Sigmoid colon (tissue), 7 donors: ENCODE measurements around the gene CLPTM1. TPM values are rescaled to one million over a fixed set of nuclear protein-coding genes. Genes with fewer than 3 reads are reported as not detected.
A peak's percentile ranks its signal among the peaks of the same experiment; 100 is the strongest.

ENCODE experiments used
- DNase-seq: peaks from one replicate; pipeline ENCODE4 v3.0.0-alpha.2; 2019
- H3K27ac ChIP-seq, 4 donors: fragments of 200-600 bp; sonication (generic); one replicate each; pipeline ENCODE4 v1.5.1; 2016 to 2019; ENCODE audit warnings: mild to moderate bottlenecking in 1 of 4
- H3K27me3 ChIP-seq, 3 donors: fragments of 200-600 bp; sonication (generic); one replicate each; pipeline ENCODE4 v1.5.1; 2019; ENCODE audit warnings: mild to moderate bottlenecking in 1 of 3
- H3K36me3 ChIP-seq, 4 donors: fragments of 200-600 bp; sonication (generic); one replicate each; pipeline ENCODE4 v1.5.1; 2016 to 2019
- H3K4me1 ChIP-seq, 4 donors: fragments of 200-600 bp; sonication (generic); one replicate each; pipeline ENCODE4 v1.5.1; 2017 to 2019
- H3K4me3 ChIP-seq, 4 donors: fragments of 200-600 bp; sonication (generic); one replicate each; pipeline ENCODE4 v1.5.1; 2017 to 2019; ENCODE audit warnings: mild to moderate bottlenecking in 2 of 4, moderate library complexity in 1 of 4
- H3K9me3 ChIP-seq, 4 donors: fragments of 200-600 bp in 3 of 4; sonication (generic) in 3 of 4; one replicate each; pipeline versions ENCODE4 v1.5.1 to v1.6.1; 2013 to 2019
- CTCF ChIP-seq, 4 experiments: fragments of 450-650 bp in 3 of 4; fragments of 200-600 bp in 1 of 4; IDR thresholded peaks; one replicate each; pipeline ENCODE4 v1.5.1; 2016 to 2019; ENCODE audit warnings: antibody characterized with exemption in 4 of 4, mild to moderate bottlenecking in 3 of 4, moderate library complexity in 2 of 4
- EP300 ChIP-seq, 4 donors: sonication (generic); formaldehyde crosslinking; IDR thresholded peaks; one replicate each; pipeline ENCODE4 v1.6.1; 2017; ENCODE audit warnings: antibody characterized with exemption in 4 of 4
- POLR2A ChIP-seq, 2 donors: fragments of 450-650 bp; IDR thresholded peaks; one replicate each; pipeline ENCODE4 v1.6.1; 2016; ENCODE audit warnings: antibody characterized with exemption in 2 of 2, mild to moderate bottlenecking in 2 of 2, moderate library complexity in 2 of 2
- POLR2AphosphoS5 ChIP-seq, 4 donors: sonication (generic); formaldehyde crosslinking; IDR thresholded peaks; one replicate each; pipeline ENCODE4 v1.6.1; 2017; ENCODE audit warnings: antibody characterized with exemption in 4 of 4
- WGBS, 2 donors: extraction: QIAGEN DNeasy Blood & Tissue Kit; methylation state at CpG; one replicate each; pipeline ENCODE4 v1.1.7; 2013; 5-methylcytosine and 5-hydroxymethylcytosine counted together
- intact Hi-C: fragments of 100-400 bp; cut with DNase I; formaldehyde crosslinking; loops from one replicate; pipeline ENCODE4 v1.15.1; 2023
- polyA plus RNA-seq, 3 donors: library from polyadenylated mRNA; stranded (reverse); fragments of 200-250 nt; gene quantifications; one replicate each; pipeline ENCODE4 v1.2.3, GENCODE V29; 2013
- total RNA-seq, 4 donors: library from RNA; depleted of rRNA; stranded (reverse); fragments of >200 nt; gene quantifications; one replicate each; pipeline ENCODE4 v1.1.0, GENCODE V29; 2016
- donor health status: healthy with polysubstance abuse.
- donor health status: Bipolar disorder and iron deficiency.
- donor health status: healthy.

Gene CLPTM1
- total and polyA plus RNA-seq, 7 donors, result 22.2 to 94.0 (median 43.2) TPM

GRCh38 chr19:45030825-45031224 is 75.6 kb downstream of the CLPTM1 start:
- 94 to 96% methylated on average over 6 of the region's 6 CpGs for WGBS, 2 donors
- H3K27me3 ChIP-seq, result no peaks in the 10 kb centered on the region
- no peak overlapping the region for H3K27ac ChIP-seq
- DNase-seq, result no peak
- H3K4me3 ChIP-seq, result no peak overlapping the region
- no peaks in the 10 kb centered on the region for H3K9me3 ChIP-seq
- H3K36me3 ChIP-seq, result peaks cover 3 to 80% (median 36%) of the 10 kb centered on the region in 4 donors
- no peak for TF ChIP-seq POLR2A (IDR thresholded peaks at IDR 0.05)
- no peak for TF ChIP-seq POLR2AphosphoS5 (IDR thresholded peaks at IDR 0.05)
- intact Hi-C loops, result no loop called here
- H3K4me1 ChIP-seq, result no peaks in the 10 kb centered on the region

GRCh38 chr19:45032421-45032820 is 77.2 kb downstream of the CLPTM1 start:
- Histone ChIP-seq H3K9me3 (no peaks in the 10 kb centered on the region), H3K27ac (no peak overlapping the region), H3K4me3 (no peak overlapping the region), H3K36me3 (peaks cover 3 to 88% (median 36%) of the 10 kb centered on the region in 4 donors), H3K27me3 (no peaks in the 10 kb centered on the region), H3K4me1 (no peaks in the 10 kb centered on the region)
- DNase-seq, result no peak
- intact Hi-C loops, result no loop called here
- WGBS, 2 donors, result 88 to 92% methylated on average over 18 of the region's 18 CpGs
- TF ChIP-seq POLR2AphosphoS5 (IDR thresholded peaks at IDR 0.05) (no peak), CTCF (IDR thresholded peaks at IDR 0.05) (no peak), POLR2A (IDR thresholded peaks at IDR 0.05) (no peak), EP300 (IDR thresholded peaks at IDR 0.05) (no peak)

- 96 to 99% methylated on average over 6 of the region's 6 CpGs for WGBS, 2 donors
- H3K36me3 ChIP-seq, result peaks cover 2 to 66% (median 21%) of the 10 kb centered on the region in 4 donors
- no peak overlapping the region for H3K27ac ChIP-seq
- TF ChIP-seq POLR2A (IDR thresholded peaks at IDR 0.05) (no peak), CTCF (IDR thresholded peaks at IDR 0.05) (no peak), POLR2AphosphoS5 (IDR thresholded peaks at IDR 0.05) (no peak), EP300 (IDR thresholded peaks at IDR 0.05) (no peak)
- H3K27me3 ChIP-seq, result no peaks in the 10 kb centered on the region
- no peak overlapping the region for H3K4me3 ChIP-seq
- no peaks in the 10 kb centered on the region for H3K9me3 ChIP-seq
- H3K4me1 ChIP-seq, result peaks cover 0 to 22% (median 16%) of the 10 kb centered on the region in 4 donors
- intact Hi-C loops, result loop anchor here (5.0 kb wide), 2 partner anchors 42 to 57 kb away; partner anchors contain the start of genes GEMIN7, PPP1R37 and ZNF296
- DNase-seq, result no peak
Observed at GRCh38 chr19:45035755-45036154, 80.6 kb downstream of the CLPTM1 start.

GRCh38 chr19:45037393-45038169 is 82.4 kb downstream of the CLPTM1 start:
- 93 to 95% methylated on average over 37 of the region's 37 CpGs for WGBS, 2 donors
- TF ChIP-seq POLR2AphosphoS5 (IDR thresholded peaks at IDR 0.05) (no peak), POLR2A (IDR thresholded peaks at IDR 0.05) (no peak), CTCF (IDR thresholded peaks at IDR 0.05) (no peak), EP300 (IDR thresholded peaks at IDR 0.05) (no peak)
- Histone ChIP-seq H3K4me1 (peaks cover 0 to 37% (median 29%) of the 10 kb centered on the region in 4 donors), H3K4me3 (no peak overlapping the region), H3K27me3 (no peaks in the 10 kb centered on the region), H3K36me3 (peaks cover 0 to 68% (median 19%) of the 10 kb centered on the region in 4 donors), H3K9me3 (no peaks in the 10 kb centered on the region), H3K27ac (peak overlapping the region in 1 of 4 donors; percentile 94)
- no peak for DNase-seq
- intact Hi-C loops, result loop anchor here (2.0 to 5.0 kb wide), 3 partner anchors 35 to 55 kb away; partner anchors contain the start of genes GEMIN7, PPP1R37 and ZNF296
